Activated naive CD4-positive, alpha-beta T cell (primary cell): ENCODE measurements around the gene UQCRH.
A peak's percentile ranks its signal among the peaks of the same experiment; 100 is the strongest.

Experiments used
- DNase-seq, 4 experiments: peaks; one replicate each; lab custom pipeline; 2025; lab: John Stamatoyannopoulos, UW

Gene UQCRH

DNA sequence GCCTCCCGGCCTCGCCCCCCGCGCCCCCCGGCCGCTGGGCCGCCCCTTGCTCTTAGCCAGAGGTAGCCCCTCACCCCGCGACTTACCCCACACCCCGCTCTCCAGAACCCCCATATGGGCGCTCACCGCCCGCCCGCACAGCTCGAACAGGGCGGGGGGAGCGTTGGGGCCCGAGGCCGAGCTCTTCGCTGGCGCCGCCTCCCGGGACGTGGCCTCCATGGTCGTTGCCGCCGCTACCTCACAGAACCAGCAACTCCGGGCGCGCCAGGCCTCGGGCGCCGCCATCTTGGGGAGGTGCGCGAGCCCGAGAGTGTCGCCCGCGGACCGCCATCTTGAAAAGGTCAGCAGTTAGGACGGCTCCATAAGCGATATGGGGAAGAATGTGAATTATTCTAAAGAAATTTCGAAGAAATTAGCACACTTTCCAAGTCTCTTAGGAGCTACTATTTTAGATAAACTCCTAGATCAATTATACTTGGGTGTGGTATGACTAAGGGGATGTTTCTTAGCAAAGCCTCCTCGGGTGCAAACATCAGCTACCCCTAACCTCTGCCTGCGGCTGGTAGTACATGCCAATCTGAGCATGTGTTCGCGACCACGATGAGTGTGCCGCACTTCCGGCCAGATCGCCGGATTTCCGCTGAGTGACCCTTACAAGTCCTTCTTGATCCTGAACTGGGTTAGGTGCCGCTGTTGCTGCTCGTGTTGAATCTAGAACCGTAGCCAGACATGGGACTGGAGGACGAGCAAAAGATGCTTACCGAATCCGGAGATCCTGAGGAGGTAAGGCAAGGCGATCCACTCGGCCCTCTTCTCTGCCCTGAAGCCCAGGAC lies at the start of gene UQCRH, which contains the start of gene LRRC41:
Gene UQCRH (plus strand): TSS at position 661 of the 834 bp plus-strand sequence. CDS start 69 bp downstream, at position 730.
Gene LRRC41 (minus strand): TSS at position 579 of the 834 bp plus-strand sequence. CDS start 294 bp downstream, at position 285.
- DNase-seq = peak; percentile 79 to 90 (median 86)

DNA sequence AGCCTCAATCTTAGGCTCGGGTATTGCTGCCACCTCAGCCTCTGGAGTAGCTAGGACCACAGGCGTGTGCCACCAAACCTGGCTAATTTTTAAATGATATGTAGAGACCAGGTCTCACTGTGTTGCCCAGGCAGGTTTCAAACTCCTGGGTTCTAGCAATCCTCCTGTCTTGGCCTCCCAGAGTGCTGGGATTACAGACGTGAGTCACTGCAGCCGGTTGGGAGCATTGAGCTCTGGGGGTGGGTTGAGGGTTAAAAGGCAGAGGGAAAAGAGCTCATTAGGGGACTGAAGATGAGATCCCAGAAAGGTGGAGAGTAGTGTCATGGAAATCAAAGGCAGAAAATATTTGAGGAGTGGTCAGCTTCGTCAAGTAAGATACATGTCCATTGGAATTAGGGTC lies 48.8 kb upstream of the UQCRH start:
- no peak for DNase-seq

DNA sequence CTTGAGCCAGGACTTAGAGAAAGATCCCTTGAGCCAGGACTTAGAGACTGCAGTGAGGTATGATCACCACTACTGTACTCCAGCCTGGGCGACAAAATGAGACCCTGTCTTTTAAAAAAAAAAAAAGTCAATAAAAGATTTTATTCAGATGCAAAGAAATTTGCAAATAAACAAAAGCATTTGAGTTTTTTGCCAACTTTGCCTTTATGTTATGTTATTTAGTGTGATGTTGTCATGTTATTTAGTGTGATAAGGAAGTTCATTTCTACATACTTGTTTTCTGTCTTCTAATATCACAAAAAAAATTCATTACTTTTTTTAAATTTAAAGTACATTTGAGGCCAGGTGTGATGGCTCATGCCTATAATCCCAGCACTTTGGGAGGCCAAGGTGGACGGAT lies 47.0 kb upstream of the UQCRH start:
- no peak for DNase-seq

DNA sequence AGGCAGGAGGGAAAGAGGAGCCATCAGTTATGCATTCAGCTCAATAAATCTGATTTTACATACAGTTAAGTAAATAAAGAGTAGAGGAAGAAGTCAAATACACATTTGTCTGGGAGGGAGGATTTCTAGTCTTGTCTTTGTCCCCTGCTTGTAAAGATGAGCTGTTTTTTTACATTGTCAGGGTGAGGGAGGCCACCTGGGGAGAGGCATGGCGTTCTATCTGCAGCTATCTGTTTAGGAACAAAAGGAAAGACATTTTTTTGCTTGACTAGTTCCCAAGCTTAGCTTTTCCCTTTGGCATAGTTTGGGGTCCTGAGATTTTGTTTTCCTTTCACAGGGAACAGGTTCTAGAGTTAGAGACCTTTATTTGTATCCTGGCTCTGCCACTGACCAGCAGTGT lies 41.0 kb upstream of the UQCRH start:
- DNase-seq = no peak

DNA sequence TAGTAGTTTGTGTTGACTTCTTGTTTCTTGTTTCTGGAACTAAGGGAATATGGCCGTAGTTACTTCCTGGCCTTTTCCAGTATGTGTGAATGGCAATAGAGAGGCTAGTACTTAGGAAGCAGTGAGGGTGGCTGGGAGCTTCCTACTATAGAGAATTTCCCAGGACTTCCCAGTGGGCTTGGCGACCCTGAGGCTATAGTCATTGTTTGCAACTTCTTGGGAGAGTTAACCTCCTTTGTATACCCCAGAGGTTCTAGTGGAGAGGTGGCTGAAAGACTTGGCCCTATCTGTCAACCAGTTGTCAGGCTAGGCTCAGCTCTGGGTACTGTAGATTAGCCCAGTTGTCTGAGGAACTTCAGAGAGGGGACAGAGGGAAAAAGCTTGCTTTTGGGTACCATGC lies 40.4 kb upstream of the UQCRH start:
- DNase-seq = no peak

DNA sequence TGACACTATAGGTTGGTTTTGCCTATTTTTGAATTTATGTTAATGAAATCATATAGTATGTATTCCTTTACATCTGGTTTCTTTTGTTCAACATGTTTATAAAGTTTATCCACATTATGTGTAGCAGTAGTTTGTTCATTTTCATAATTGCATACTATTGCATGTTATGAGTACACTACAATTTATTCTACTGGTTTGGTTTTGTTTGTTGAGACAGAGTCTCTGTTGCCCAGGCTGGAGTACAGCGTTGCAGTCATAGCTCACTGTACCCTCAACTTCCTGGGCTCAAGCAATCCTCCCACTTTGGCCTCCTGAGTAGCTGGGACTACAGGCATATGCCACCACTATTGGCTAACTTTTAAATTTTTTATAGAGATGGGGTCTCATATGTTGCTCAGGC lies 34.9 kb upstream of the UQCRH start:
- no peak for DNase-seq

DNA sequence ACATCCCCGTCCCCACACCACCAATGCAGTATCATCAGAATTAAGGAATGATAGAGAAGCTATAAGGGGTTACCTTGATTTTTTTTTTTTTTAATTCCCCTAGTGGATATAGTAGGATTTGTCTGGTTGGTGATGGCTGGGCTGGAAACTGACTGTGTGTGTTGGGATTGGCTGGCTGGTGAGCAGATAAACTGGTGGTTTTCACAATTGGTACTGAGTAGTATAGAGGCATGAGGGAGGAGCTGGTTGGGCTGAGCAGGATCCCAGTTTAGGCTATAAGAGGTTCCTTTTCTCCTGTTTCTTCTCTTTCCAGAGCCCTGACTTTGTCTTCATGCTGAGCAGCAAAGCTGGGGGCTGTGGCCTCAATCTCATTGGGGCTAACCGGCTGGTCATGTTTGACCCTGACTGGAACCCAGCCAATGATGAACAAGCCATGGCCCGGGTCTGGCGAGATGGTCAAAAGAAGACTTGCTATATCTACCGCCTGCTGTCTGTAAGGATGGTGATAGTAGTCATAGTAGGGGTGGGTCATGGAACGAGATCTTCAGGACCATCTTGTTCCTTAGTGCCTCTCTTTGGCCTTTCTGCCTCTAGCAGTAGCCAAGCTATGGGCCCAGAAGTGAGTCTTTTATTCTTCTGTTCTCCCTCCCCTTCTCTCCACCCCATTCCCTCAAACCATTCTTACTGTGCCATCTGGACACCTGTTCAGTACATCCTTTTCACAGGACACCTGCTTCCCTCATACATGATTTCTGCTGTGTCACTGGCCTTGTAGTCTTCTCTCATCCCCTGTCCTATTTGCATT lies 29.1 kb upstream of the UQCRH start:
- DNase-seq = no peak

DNA sequence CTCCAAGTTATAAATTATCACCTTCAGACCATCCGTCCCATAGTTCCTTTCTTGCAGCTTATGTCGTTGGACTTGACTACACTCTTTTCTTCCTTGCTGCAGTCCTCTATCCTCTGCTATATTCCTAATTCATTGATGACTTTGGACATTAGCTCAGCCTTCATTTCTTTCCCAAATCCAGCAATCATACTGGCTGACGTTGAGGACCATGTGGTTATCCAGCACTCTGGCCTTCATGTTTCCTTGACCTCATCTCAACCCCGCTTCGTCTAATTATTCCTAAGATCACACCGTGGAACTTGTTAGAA lies 28.5 kb upstream of the UQCRH start:
- DNase-seq = no peak

DNA sequence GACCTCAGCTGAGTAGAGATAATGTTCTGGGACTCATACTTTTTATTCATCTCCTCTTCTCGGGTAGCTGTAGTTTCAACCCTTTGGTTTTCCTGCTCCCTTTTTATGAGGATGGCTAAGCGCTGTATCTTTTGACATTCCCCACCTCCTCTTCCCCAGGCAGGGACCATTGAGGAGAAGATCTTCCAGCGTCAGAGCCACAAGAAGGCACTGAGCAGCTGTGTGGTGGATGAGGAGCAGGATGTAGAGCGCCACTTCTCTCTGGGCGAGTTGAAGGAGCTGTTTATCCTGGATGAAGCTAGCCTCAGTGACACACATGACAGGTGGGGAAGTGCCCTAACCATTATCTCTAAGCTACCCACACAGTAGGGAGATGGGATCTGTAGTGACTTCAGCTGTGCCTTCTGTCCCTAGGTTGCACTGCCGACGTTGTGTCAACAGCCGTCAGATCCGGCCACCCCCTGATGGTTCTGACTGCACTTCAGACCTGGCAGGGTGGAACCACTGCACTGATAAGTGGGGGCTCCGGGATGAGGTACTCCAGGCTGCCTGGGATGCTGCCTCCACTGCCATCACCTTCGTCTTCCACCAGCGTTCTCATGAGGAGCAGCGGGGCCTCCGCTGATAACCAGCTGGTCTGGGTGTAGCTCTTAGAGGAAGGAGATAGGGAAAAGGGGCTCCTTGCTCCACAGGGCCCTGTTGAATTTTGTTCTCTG lies 25.7 kb upstream of the UQCRH start:
- DNase-seq = no peak

DNA sequence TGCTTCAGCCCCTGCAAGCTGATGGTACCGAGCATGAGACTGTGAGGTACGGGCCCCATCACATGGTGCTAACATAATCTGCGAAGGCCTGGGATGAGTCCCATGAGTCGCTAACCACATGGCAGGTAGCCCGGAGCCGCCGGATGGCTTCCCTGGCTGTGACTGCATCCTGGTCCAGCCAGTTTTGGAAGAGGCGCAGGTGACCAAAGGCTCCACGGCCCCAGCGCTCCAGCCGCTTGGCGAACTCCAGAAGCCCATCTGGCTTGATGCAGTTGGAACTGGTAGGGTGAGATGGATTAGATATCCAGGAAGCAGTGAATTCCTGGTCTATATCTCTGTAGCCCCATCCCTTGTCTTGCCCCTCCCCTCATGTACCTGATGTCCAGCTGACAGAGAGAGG lies 24.7 kb upstream of the UQCRH start:
- DNase-seq = no peak

DNA sequence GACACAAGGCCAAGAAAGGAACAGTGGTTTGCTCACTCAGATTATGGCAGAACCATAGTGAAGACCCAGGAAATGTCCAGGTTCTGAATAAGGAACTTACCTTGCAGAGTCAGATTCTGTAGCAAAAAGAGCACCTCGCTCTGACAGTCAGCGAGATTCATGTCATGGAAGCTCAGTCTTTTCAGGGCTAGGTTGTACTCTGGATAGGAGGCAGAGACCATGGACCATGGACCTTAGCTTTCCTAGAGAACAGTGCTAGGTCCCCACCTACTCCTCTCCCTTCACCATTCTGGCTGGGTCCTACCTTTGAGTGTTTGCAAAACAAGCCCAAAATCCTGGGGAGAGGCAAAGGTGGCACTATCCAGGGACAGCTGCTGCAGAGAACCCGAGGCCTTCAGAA lies 23.4 kb upstream of the UQCRH start:
- no peak for DNase-seq

DNA sequence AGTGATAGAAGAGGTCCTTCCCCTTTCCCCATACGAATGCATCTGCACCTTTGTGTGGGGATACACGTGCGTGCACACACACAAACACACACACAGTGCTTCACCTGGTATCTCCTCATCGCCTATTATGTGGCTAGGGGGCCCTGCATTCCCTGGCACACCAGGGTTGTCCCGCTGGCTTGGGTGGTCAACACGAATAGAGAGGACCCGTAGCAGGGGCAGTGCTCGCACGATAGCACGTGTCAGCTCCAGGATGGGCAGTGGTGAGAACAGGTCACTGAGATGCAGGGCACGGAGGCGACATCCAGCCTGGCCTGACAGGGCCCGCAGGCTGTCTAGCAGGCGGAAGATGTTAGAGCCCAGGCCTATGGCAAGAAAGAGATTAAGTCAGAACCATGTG lies 22.5 kb upstream of the UQCRH start:
- no peak for DNase-seq

DNA sequence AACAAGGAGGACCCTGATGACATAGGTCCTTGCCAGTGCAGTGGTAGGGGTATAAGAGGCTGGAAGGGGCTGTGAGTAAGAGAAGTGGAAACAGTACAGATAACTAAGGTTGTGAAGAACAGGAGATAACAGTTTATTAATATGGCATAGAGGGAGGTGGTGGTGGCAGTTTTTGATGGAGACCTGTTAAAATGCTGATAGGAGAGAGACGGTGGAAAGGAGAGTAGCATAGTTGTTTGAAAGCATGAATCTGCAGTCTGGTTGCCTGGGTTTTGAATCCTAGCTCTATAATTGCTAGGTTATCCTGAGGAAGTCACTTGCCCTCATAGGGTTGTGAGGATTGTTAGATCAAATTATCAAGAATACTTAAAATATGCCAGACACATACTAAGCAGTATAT lies 19.4 kb upstream of the UQCRH start:
- no peak for DNase-seq

DNA sequence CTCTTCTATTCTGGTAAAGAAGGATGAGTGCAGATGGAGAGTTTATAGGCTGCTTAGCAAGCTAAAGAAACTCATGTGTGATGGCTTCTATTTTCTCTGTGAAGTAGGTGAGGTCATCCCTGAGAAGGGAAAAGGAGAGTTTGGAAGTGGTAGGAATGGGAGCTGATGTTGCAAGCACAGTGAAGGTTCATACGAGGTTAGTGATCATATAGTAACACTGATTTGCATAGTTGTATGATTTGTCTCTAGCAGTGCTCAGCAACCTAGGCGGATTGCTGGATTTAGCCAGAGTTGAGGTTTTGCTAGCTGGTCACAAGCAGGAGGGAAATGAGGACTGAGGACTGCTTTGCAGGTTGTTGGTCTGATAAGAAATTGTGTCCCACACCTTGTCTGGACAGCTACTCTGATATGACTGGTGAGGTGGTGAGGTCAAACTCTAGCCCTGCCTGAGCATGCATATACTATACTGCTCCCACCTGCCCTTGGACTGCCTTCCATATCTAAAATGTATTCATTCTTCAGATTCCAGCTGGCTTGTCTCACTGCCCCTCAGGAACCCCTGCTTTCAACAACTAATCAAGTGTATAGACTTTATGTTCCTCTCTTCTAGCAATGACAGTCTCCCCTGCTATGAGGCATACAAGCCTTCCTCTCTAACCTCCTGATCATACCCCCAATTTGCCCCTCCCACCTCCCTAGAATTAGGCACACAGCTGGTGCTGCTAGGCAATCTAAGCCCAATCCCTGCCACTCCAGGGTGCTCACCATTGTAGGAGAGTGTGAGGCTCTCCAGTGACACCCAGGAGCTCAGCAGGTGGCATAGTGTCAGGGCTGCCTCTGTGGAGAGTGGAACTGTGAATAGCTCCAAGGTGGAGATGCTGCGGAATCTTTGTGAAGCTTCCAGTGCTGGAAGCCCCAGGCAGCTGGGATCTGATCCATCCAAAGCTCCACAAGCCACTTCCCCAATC lies 18.6 kb upstream of the UQCRH start:
- no peak for DNase-seq

DNA sequence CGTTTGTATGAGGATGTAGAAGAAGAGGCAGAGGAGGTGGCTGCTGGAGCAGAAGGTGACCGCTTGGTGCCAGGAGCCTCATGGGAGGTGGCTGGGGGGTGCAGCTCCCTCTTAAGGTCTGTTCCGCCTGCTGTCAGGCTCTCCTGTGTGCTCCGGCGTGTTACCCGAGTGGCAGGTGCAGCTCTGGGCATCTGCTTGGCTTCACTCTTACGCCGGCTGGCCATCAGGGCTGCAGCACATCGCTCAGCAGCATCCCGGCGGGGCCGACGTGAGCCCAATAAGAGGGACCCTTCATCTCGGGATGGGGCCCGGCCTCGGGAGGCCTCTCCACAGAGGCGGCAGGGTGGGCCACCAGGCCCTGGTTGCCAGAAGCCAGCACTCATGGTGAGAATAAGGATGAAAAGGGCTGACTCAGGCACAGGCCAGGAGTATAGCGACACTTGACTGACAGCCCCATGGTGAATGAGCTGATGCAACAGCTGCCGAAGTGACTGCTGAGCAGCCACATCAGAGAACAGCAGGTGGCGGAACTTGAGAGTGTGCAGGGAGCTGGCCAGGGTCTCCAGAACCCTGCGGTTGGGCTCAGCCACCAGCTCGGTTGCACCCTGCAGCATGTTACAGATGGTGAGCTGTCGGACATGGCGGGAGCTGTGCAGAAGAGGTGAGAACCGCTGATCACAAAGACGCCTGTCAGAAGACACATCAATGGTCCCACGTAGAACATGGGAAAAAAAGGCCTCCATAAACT lies 17.6 kb upstream of the UQCRH start:
- DNase-seq = no peak

DNA sequence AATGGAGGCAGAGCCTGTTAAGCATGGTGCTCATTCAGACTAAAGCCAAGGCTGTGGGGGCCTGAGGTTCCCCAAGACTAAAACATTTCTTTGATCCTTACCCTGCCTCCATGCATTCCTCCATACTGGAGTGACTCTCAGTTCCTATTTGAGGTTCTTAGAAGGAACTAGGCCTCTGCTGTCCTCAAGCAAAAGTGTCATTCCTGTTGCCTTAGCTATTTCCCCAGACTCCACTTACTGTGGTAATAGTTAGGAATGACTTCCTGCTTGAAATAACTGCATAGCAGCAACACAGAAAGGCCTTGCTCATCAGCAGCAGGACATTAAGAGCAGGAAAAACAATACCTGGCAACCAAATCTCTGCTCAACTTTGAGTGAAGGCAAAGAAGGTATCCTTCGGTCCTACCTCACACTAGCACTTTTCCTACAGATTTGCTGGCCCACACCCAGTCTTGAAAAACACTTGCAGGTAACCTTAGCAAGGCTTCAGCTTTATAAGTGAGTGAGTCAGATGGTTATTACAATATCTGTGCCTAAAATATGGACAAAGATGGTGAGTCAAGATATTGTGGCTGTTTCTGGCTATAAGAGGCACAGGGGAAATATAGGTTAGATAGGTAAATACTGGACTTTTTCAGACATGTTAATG lies 14.9 kb upstream of the UQCRH start:
- DNase-seq = no peak

DNA sequence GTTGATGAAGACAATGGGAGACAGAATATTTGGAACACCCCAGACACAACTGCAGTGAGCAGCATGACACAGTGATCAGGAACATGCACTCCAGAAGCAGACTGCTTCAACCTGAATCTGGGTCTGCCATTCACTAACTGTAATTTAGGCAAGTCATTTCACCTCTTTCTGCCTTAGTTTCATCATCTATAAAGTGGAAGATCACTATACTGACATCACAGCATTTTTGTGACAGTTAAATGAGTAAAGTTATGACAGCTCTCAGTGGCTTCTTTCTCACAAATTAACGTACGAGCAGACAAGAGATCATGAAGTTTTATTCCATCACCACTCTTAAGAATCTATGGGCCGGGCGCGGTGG lies 14.4 kb upstream of the UQCRH start:
- DNase-seq = no peak

DNA sequence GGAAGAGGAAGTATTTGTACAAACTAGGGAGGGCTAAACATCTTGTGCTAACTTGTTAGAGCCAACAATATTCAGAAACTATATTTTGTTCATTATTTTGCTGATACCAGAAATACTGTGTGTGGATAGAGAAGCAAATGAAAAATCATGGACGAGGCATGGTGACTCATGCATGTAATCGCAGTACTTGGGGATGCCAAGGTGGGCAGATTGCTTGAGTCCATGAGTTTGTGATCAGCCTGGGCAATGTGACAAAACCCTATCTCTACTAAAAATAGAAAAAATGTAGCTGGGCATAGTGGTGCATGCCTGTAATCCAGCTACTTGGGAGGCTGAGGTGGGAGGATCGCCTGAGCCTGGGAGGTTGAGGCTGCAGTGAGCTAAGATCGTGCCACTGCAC lies 13.5 kb upstream of the UQCRH start:
- DNase-seq = no peak

DNA sequence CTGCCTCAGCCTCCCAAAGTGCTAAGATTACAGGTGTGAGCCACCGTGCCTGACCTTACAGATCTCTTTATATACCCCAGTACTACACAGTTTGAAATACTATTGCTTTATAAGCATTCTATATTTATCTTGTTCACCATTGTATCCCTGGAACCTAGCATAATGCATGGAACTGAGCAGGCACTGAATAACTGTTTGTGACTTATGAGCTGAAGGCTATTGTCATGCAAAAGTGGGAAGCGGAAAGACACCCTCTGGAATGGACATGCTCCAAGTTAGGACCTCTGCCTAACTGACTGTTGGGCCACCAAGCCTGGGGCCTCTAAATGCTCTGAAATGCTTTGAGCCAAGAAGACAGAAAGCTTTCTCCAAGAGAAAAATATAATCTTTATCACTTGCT lies 8.2 kb upstream of the UQCRH start:
- no peak for DNase-seq

DNA sequence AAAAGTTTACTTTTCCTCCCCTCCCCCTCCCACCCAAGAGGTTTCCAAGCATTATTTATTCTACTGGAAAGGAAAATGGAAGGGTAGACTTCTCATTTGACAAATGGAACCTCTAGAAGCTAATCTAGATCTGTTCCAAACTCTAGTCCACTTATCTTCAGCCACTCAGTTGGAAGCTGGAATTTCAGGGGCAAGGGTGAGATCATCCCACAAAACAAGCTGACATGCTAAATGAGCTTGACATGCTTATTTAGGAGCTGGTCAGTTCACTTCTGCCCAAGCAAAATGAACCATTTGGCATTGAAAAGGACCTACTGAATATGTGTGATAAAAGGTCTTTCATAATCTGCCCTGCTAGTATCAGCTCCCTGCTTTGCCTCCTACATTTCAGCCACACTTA lies 5.1 kb upstream of the UQCRH start:
- no peak for DNase-seq
